Measurements from ENCODE around the gene CCDC39.
"Not testable (repeated sequence)": the region's sequence is repeated elsewhere in the genome, so short reads cannot be mapped to it uniquely, and the experiment has no call there.

Gene CCDC39

GRCh38 chr3:180594631-180595558 is 84.4 kb downstream of the CCDC39 start:
- H3K4me3 ChIP-seq (ENCODE audit: low read length): no peak overlapping the region
- no peaks in the 10 kb centered on the region for H3K4me1 ChIP-seq (ENCODE audit: insufficient read depth, low read length)
- H3K36me3 ChIP-seq (ENCODE audit: insufficient read depth, low read length): no peaks in the 10 kb centered on the region
- H3K9me3 ChIP-seq (ENCODE audit: insufficient read depth, low read depth, low read length): no peaks in the 10 kb centered on the region
- no peak overlapping the region for H3K27ac ChIP-seq (ENCODE audit: low read depth, low read length)
- WGBS: no CpG with 5 or more reads among the region's 2 CpGs
- H3K27me3 ChIP-seq (ENCODE audit: insufficient read depth, low read length): peaks cover 24% of the 10 kb centered on the region
- H3K9ac ChIP-seq (ENCODE audit: low read depth, low read length): no peak overlapping the region

GRCh38 chr3:180593631-180594030 is 85.7 kb downstream of the CCDC39 start:
- H3K4me3 ChIP-seq (ENCODE audit: low read length); H3K36me3 ChIP-seq (ENCODE audit: insufficient read depth, low read length); H3K27ac ChIP-seq (ENCODE audit: low read depth, low read length); H3K9ac ChIP-seq (ENCODE audit: low read depth, low read length); H3K9me3 ChIP-seq (ENCODE audit: insufficient read depth, low read depth, low read length); H3K4me1 ChIP-seq (ENCODE audit: insufficient read depth, low read length): not testable (repeated sequence)
- peaks cover 12% of the 10 kb centered on the region for H3K27me3 ChIP-seq (ENCODE audit: insufficient read depth, low read length)
- whole genome bisulfite sequencing: over 99% methylated on average over 6 of the region's 7 CpGs

GRCh38 chr3:180590396-180590795 is 88.9 kb downstream of the CCDC39 start:
- H3K9me3 ChIP-seq (ENCODE audit: insufficient read depth, low read depth, low read length): no peaks in the 10 kb centered on the region
- H3K27me3 ChIP-seq (ENCODE audit: insufficient read depth, low read length): no peaks in the 10 kb centered on the region
- no peak overlapping the region for H3K27ac ChIP-seq (ENCODE audit: low read depth, low read length)
- H3K4me3 ChIP-seq (ENCODE audit: low read length): no peak overlapping the region
- no peaks in the 10 kb centered on the region for H3K36me3 ChIP-seq (ENCODE audit: insufficient read depth, low read length)
- WGBS: 94% methylated on average over 23 of the region's 23 CpGs
- H3K4me1 ChIP-seq (ENCODE audit: insufficient read depth, low read length): no peaks in the 10 kb centered on the region
- no peak overlapping the region for H3K9ac ChIP-seq (ENCODE audit: low read depth, low read length)

- H3K4me3 ChIP-seq (ENCODE audit: low read length): no peak overlapping the region
- H3K27ac ChIP-seq (ENCODE audit: low read depth, low read length): no peak overlapping the region
- H3K9ac ChIP-seq (ENCODE audit: low read depth, low read length): no peak overlapping the region
- no peaks in the 10 kb centered on the region for H3K4me1 ChIP-seq (ENCODE audit: insufficient read depth, low read length)
- WGBS: 78% methylated on average over 1 of the region's 1 CpG
- H3K36me3 ChIP-seq (ENCODE audit: insufficient read depth, low read length): no peaks in the 10 kb centered on the region
- no peaks in the 10 kb centered on the region for H3K9me3 ChIP-seq (ENCODE audit: insufficient read depth, low read depth, low read length)
- no peaks in the 10 kb centered on the region for H3K27me3 ChIP-seq (ENCODE audit: insufficient read depth, low read length)
Measured at GRCh38 chr3:180580934-180581333, 98.4 kb downstream of the CCDC39 start.

- Histone ChIP-seq H3K36me3 (ENCODE audit: insufficient read depth, low read length) (no peaks in the 10 kb centered on the region), H3K9me3 (ENCODE audit: insufficient read depth, low read depth, low read length) (no peaks in the 10 kb centered on the region), H3K4me3 (ENCODE audit: low read length) (no peak overlapping the region), H3K27ac (ENCODE audit: low read depth, low read length) (no peak overlapping the region), H3K4me1 (ENCODE audit: insufficient read depth, low read length) (peaks cover 4% of the 10 kb centered on the region; the same call in 1 of the 2 replicates), H3K27me3 (ENCODE audit: insufficient read depth, low read length) (no peaks in the 10 kb centered on the region), H3K9ac (ENCODE audit: low read depth, low read length) (no peak overlapping the region)
- 90% methylated on average over 3 of the region's 3 CpGs for WGBS
Measured at GRCh38 chr3:180575571-180575970, 103.7 kb downstream of the CCDC39 start.

- Histone ChIP-seq H3K4me1 (ENCODE audit: insufficient read depth, low read length) (peaks cover 4% of the 10 kb centered on the region; the same call in 1 of the 2 replicates), H3K9ac (ENCODE audit: low read depth, low read length) (no peak overlapping the region), H3K4me3 (ENCODE audit: low read length) (no peak overlapping the region), H3K36me3 (ENCODE audit: insufficient read depth, low read length) (no peaks in the 10 kb centered on the region), H3K9me3 (ENCODE audit: insufficient read depth, low read depth, low read length) (no peaks in the 10 kb centered on the region), H3K27me3 (ENCODE audit: insufficient read depth, low read length) (no peaks in the 10 kb centered on the region), H3K27ac (ENCODE audit: low read depth, low read length) (no peak overlapping the region)
- 90% methylated on average over 6 of the region's 6 CpGs for WGBS
Measured at GRCh38 chr3:180571831-180572598, 107.3 kb downstream of the CCDC39 start.

GRCh38 chr3:180570238-180570637 is 109.1 kb downstream of the CCDC39 start:
- H3K9ac ChIP-seq (ENCODE audit: low read depth, low read length): no peak overlapping the region
- H3K4me1 ChIP-seq (ENCODE audit: insufficient read depth, low read length): peaks cover 4% of the 10 kb centered on the region; the same call in 1 of the 2 replicates
- H3K4me3 ChIP-seq (ENCODE audit: low read length): no peak overlapping the region
- no peaks in the 10 kb centered on the region for H3K9me3 ChIP-seq (ENCODE audit: insufficient read depth, low read depth, low read length)
- WGBS: 97% methylated on average over 3 of the region's 4 CpGs
- no peaks in the 10 kb centered on the region for H3K36me3 ChIP-seq (ENCODE audit: insufficient read depth, low read length)
- no peaks in the 10 kb centered on the region for H3K27me3 ChIP-seq (ENCODE audit: insufficient read depth, low read length)
- H3K27ac ChIP-seq (ENCODE audit: low read depth, low read length): no peak overlapping the region

- Histone ChIP-seq H3K27ac (ENCODE audit: low read depth, low read length) (no peak overlapping the region), H3K27me3 (ENCODE audit: insufficient read depth, low read length) (no peaks in the 10 kb centered on the region), H3K9ac (ENCODE audit: low read depth, low read length) (no peak overlapping the region), H3K4me3 (ENCODE audit: low read length) (no peak overlapping the region), H3K4me1 (ENCODE audit: insufficient read depth, low read length) (no peaks in the 10 kb centered on the region), H3K36me3 (ENCODE audit: insufficient read depth, low read length) (no peaks in the 10 kb centered on the region), H3K9me3 (ENCODE audit: insufficient read depth, low read depth, low read length) (0 out of 2 replicates have a peak, but pooled peaks cover 7% of the 10 kb centered on the region)
- 93% methylated on average over 2 of the region's 2 CpGs for whole genome bisulfite sequencing
Measured at GRCh38 chr3:180564676-180565075, 114.6 kb downstream of the CCDC39 start.

Data from HUES64 (cell line).